OCI-LY7 (cell line): ENCODE measurements around the gene CD58. TPM values are rescaled to one million over a fixed set of nuclear protein-coding genes. Genes with fewer than 3 reads are reported as not detected.

Experiments used
- BruUV-seq: library from RNA; stranded (reverse); fragments of 400-500 nt; replicated peaks from 2 replicates; lab custom pipeline; 2021; lab: Mats Ljungman, UMichigan
- CTCF ChIA-PET: fragments of 300-600 bp; sonication (Branson Sonifier 250); formaldehyde crosslinking; loops from one replicate; lab custom pipeline; 2022; ENCODE audit warnings: antibody characterized with exemption; ENCODE audit not compliant: unreplicated experiment; lab: Charles Lee
- POLR2A ChIA-PET: fragments of 300-600 bp; sonication (Branson Sonifier 250); formaldehyde crosslinking; loops from one replicate; lab custom pipeline; 2022; ENCODE audit warnings: antibody characterized with exemption; lab: Charles Lee
- DNase-seq: peaks from one replicate; pipeline ENCODE4 v3.0.0-alpha.2; 2015; ENCODE audit warnings: low spot score
- H2AFZ ChIP-seq: fragments of 200-600 bp; sonication (generic), shearing (Covaris generic); 2 replicates; pipeline ENCODE4 v1.6.1; 2014; ENCODE audit warnings: mild to moderate bottlenecking, antibody characterized with exemption, low read length, moderate library complexity
- H3K27ac ChIP-seq: fragments of 200-600 bp; sonication (generic); 2 replicates; pipeline ENCODE4 v1.5.1; 2014; ENCODE audit warnings: mixed run types, low read depth, mild to moderate bottlenecking, moderate library complexity, low read length, inconsistent platforms; ENCODE audit not compliant: poor library complexity, severe bottlenecking
- H3K36me3 ChIP-seq: fragments of 200-600 bp; sonication (generic); 2 replicates; pipeline ENCODE4 v1.6.1; 2014; ENCODE audit warnings: mild to moderate bottlenecking, antibody characterized with exemption, low read length, moderate library complexity, mixed read lengths; ENCODE audit not compliant: insufficient read depth
- H3K4me1 ChIP-seq: fragments of 200-600 bp; sonication (generic); 2 replicates; pipeline ENCODE4 v1.5.1; 2014; ENCODE audit warnings: mild to moderate bottlenecking, low read length; ENCODE audit not compliant: insufficient read depth, poor library complexity, severe bottlenecking
- H3K4me2 ChIP-seq: fragments of 200-600 bp; sonication (generic); 2 replicates; pipeline ENCODE4 v1.6.1; 2014; ENCODE audit warnings: mild to moderate bottlenecking, low read length
- H3K4me3 ChIP-seq: fragments of 200-600 bp; sonication (generic); 2 replicates; pipeline ENCODE4 v1.5.1; 2014; ENCODE audit warnings: mild to moderate bottlenecking, low read depth, low read length; ENCODE audit not compliant: poor library complexity, severe bottlenecking
- H3K79me2 ChIP-seq: fragments of 200-600 bp; sonication (generic); 2 replicates; pipeline ENCODE4 v1.6.1; 2016; ENCODE audit warnings: low read depth, mild to moderate bottlenecking, low read length, moderate library complexity, mixed read lengths; ENCODE audit not compliant: insufficient read depth
- H3K9me2 ChIP-seq: fragments of 200-600 bp; sonication (generic); 2 replicates; pipeline ENCODE4 v1.6.1; 2016; ENCODE audit warnings: mild to moderate bottlenecking, low read length, mixed read lengths; ENCODE audit not compliant: insufficient read depth
- H3K9me3 ChIP-seq: fragments of 200-600 bp; sonication (generic); 2 replicates; pipeline ENCODE4 v1.6.1; 2014; ENCODE audit warnings: mild to moderate bottlenecking, mixed run types, low read length, mixed read lengths
- H4K20me1 ChIP-seq: fragments of 200-600 bp; sonication (generic); 2 replicates; pipeline ENCODE4 v1.6.1; 2014; ENCODE audit warnings: mild to moderate bottlenecking, antibody characterized with exemption, low read length, moderate library complexity, mixed read lengths; ENCODE audit not compliant: insufficient read depth
- CTCF ChIP-seq: fragments of 200-600 bp; sonication (generic); conservative IDR thresholded peaks from 2 replicates; pipeline ENCODE4 v1.5.1; 2014; ENCODE audit warnings: mild to moderate bottlenecking, antibody characterized with exemption, low read length, moderate library complexity, mixed read lengths
- EZH2phosphoT487 ChIP-seq: fragments of 200-600 bp; sonication (generic); IDR thresholded peaks from 2 replicates; pipeline ENCODE4 v1.6.1; 2018; ENCODE audit warnings: low read depth, borderline replicate concordance, mild to moderate bottlenecking, mixed run types, antibody characterized with exemption, low read length, moderate library complexity, mixed read lengths
- intact Hi-C: fragments of 100-400 bp; cut with micrococcal nuclease; formaldehyde crosslinking; loops from one replicate; pipeline ENCODE4 v1.10.0; 2022; ENCODE audit not compliant: unreplicated experiment
- total RNA-seq, 2 experiments: library from RNA; depleted of rRNA in 1 of 2; stranded (reverse); fragments of >200 nt in 1 of 2; shearing (Covaris generic) in 1 of 2; gene quantifications; 2 replicates each; pipeline ENCODE4 v1.2.3, GENCODE V29; 2014 to 2022

Gene CD58
- total RNA-seq, 2 experiments from 2014 or later = 3.3 TPM; not detected in 1

- no peaks in the 10 kb centered on the region for H3K79me2 ChIP-seq
- H3K9me3 ChIP-seq = no peaks in the 10 kb centered on the region
- no peak overlapping the region for H3K4me2 ChIP-seq
- H3K36me3 ChIP-seq = no peaks in the 10 kb centered on the region
- no peak overlapping the region for H3K27ac ChIP-seq
- no peak overlapping the region for H2AFZ ChIP-seq
- H3K4me1 ChIP-seq = no peaks in the 10 kb centered on the region
- H3K4me3 ChIP-seq = no peak overlapping the region
- H4K20me1 ChIP-seq = no peaks in the 10 kb centered on the region
- intact Hi-C loops = loop anchor here (1.0 kb wide), 1 partner anchor 358 kb away; no protein-coding TSS in a partner anchor
- BruUV-seq = no TSS peak
- no peak for TF ChIP-seq EZH2phosphoT487
- no peak for TF ChIP-seq CTCF
- no peaks in the 10 kb centered on the region for H3K9me2 ChIP-seq
- DNase-seq = no peak
- POLR2A ChIA-PET = interaction anchor here (0.8 kb wide), 1 partner anchor 348 kb away, joined by 3 read pairs; no protein-coding TSS in a partner anchor
- CTCF ChIA-PET = interaction anchor here (0.9 to 4.2 kb wide), 3 partner anchors 350 to 363 kb away, joined by 3 to 26 read pairs (median 3); no protein-coding TSS in a partner anchor
Observed at GRCh38 chr1:116497656-116498055, 73.2 kb downstream of the CD58 start.

GRCh38 chr1:116496898-116497297 lies 73.9 kb downstream of the CD58 start:
- Histone ChIP-seq H3K36me3 (no peaks in the 10 kb centered on the region), H3K4me2 (no peak overlapping the region), H3K4me3 (no peak overlapping the region), H3K27ac (no peak overlapping the region), H3K9me3 (no peaks in the 10 kb centered on the region), H2AFZ (no peak overlapping the region), H4K20me1 (no peaks in the 10 kb centered on the region), H3K79me2 (no peaks in the 10 kb centered on the region), H3K9me2 (no peaks in the 10 kb centered on the region), H3K4me1 (no peaks in the 10 kb centered on the region)
- intact Hi-C loops = no loop called here
- TF ChIP-seq CTCF (no peak), EZH2phosphoT487 (no peak)
- ChIA-PET POLR2A (no interaction called here), CTCF (interaction anchor here (0.9 to 1.4 kb wide), 2 partner anchors 357 to 362 kb away, joined by 3 to 6 read pairs; no protein-coding TSS in a partner anchor)
- DNase-seq = no peak
- BruUV-seq = no TSS peak

- H2AFZ ChIP-seq = no peak overlapping the region
- H3K27ac ChIP-seq = no peak overlapping the region
- POLR2A ChIA-PET = no interaction called here
- no TSS peak for BruUV-seq
- H3K4me1 ChIP-seq = no peaks in the 10 kb centered on the region
- H4K20me1 ChIP-seq = no peaks in the 10 kb centered on the region
- no peaks in the 10 kb centered on the region for H3K9me2 ChIP-seq
- no peaks in the 10 kb centered on the region for H3K79me2 ChIP-seq
- H3K4me3 ChIP-seq = no peak overlapping the region
- TF ChIP-seq CTCF (no peak), EZH2phosphoT487 (no peak)
- no peak for DNase-seq
- H3K9me3 ChIP-seq = no peaks in the 10 kb centered on the region
- CTCF ChIA-PET = interaction anchor here (1.4 kb wide), 1 partner anchor 357 kb away, joined by 6 read pairs; no protein-coding TSS in a partner anchor
- H3K36me3 ChIP-seq = no peaks in the 10 kb centered on the region
- H3K4me2 ChIP-seq = no peak overlapping the region
- intact Hi-C loops = no loop called here
Observed at GRCh38 chr1:116496380-116496779, 74.4 kb downstream of the CD58 start.
